Mononuclear cell (primary cell): ENCODE data around the gene SCN3A. TPM values are rescaled to one million over a fixed set of nuclear protein-coding genes. Genes with fewer than 3 reads are reported as not detected.

Source experiments
- H3K27me3 ChIP-seq: 2 replicates; pipeline ENCODE4 v1.6.0; 2011; ENCODE audit warnings: low read length, control low read depth; ENCODE audit not compliant: insufficient read depth
- H3K4me1 ChIP-seq: 2 replicates; pipeline ENCODE4 v1.5.1; 2011; ENCODE audit warnings: mild to moderate bottlenecking, low read length, control low read depth; ENCODE audit not compliant: insufficient read depth
- H3K4me3 ChIP-seq: 2 replicates; pipeline ENCODE4 v1.5.1; 2011; ENCODE audit warnings: mild to moderate bottlenecking, low read length, moderate library complexity
- H3K9me3 ChIP-seq: 2 replicates; pipeline ENCODE4 v1.5.1; 2011; ENCODE audit warnings: low read depth, mild to moderate bottlenecking, control low read depth, low read length
- total RNA-seq: library from RNA; depleted of rRNA; stranded (reverse); fragments of >200 nt; gene quantifications from one replicate; pipeline ENCODE4 v1.2.3, GENCODE V29; 2012

Gene SCN3A
- total RNA-seq, 1 donor, result 3.3 TPM

DNA sequence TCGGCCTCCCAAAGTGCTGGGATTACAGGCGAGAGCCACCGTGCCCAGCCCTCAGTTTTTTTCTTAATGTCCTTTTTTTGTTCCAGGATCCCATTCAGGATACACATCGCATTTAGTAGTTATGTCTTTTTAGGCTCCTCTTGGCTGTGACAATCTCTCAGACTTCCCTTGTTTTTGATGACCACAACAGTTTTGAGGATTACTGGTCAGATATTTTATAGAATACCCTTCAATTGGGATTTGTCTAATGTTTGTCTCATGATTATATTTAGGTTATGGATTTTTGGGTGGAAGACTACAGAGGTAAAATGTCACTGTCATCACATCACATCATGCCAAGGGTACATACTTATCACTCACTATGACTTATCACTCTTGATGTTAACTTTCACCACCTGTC, 46.7 kb downstream of the SCN3A start:
- no peak overlapping the region for H3K4me3 ChIP-seq
- H3K9me3 ChIP-seq, result no peaks in the 10 kb centered on the region
- no peaks in the 10 kb centered on the region for H3K4me1 ChIP-seq
- no peaks in the 10 kb centered on the region for H3K27me3 ChIP-seq

DNA sequence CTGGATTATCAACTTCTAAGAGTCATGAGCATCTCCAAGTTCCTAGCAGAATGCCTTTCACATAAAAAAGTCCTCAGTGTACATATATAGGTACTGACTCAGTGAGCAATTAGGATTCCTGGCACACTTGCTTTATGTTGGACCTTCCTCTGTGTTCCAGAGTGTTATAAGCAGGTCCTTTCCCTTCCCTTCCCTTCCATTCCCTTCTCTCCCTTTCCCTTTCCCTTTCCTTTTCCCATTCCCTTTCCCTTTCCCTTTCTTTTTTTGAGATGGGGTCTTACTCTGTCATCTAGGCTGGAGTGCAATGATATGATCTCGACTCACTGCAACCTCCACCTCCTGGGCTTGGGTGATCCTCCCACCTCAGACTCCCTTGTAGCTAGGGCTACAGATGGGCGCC, 48.7 kb downstream of the SCN3A start:
- Histone ChIP-seq H3K27me3 (no peaks in the 10 kb centered on the region), H3K4me1 (no peaks in the 10 kb centered on the region), H3K9me3 (no peaks in the 10 kb centered on the region), H3K4me3 (no peak overlapping the region)

DNA sequence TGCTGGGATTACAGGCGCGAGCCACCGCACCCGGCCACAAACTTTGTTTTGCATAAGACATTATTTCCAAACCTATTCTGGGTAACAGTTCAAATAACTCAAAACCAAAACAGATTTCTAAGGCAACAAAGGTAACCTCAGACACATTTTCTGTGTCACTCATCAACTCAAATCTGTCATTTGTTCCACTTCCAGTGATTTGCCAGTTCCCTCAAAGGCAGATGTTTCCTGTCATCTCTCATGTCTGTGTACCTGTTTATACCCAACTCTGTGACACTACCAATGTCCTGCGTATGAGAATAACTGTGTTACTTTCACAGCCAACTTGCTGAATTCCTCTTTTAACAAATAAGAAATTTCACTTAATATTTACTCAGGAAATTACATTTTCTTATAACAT, 54.4 kb downstream of the SCN3A start:
- Histone ChIP-seq H3K27me3 (no peaks in the 10 kb centered on the region), H3K4me3 (no peak overlapping the region), H3K9me3 (no peaks in the 10 kb centered on the region), H3K4me1 (no peaks in the 10 kb centered on the region)

DNA sequence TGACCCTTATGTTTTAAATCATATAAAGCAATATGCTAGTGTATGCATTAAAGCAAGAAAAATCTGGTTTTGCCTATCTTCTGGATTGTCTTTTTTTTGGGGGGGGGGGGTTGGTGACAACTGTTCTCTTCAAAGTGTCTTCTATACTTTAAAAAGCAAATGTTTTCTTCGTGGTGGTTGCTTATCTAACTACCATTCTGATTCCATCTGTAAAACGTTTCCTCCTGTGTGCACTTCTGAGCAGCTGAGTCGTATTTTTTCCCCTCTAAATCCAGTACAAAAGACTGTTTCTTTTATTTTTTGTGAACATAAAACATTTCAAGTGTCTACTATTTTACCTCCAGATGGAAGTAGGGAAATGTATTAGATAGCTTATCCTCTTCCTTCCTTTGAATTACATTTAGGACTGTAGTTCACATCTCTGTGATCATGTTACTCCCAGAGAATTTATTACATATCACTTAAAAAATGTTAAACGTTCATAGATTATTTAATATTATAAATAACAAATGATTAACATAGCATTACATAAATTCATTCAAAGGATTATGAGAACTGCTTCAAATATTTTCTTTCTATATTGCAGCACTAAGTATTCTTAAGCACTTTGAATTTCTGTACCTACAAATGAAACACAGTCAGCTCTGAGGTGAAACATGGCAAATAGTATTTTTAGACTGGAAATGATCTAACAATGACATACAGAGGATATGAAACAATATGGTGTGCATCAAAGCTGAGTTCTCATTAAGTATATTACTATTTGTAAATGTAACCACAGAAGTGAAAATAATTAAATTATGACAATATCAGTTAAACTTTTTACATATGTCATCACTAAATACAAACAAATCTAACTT, 56.4 kb downstream of the SCN3A start:
- no peaks in the 10 kb centered on the region for H3K27me3 ChIP-seq
- H3K4me3 ChIP-seq, result no peak overlapping the region
- H3K9me3 ChIP-seq, result no peaks in the 10 kb centered on the region
- H3K4me1 ChIP-seq, result no peaks in the 10 kb centered on the region

DNA sequence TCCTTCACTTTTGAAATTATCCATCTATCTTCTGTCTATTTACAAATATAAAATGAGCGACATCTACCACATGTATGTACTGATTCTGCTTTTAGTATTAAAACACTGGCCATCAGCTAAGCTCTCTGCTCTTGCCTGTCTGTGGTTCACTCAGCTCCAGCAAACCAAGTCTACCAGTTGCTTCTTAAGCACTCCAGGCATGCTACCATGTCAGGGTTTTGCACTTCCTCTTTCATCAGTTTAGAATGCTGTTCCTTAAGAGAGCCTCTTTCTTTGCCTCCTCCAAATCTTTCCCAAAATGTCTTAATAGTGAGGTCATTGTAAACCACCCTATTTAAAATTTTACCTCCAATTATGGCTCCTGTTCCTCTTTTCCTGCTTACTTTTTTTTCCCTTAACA, 59.5 kb downstream of the SCN3A start:
- H3K9me3 ChIP-seq, result no peaks in the 10 kb centered on the region
- H3K4me1 ChIP-seq, result no peaks in the 10 kb centered on the region
- H3K27me3 ChIP-seq, result no peaks in the 10 kb centered on the region
- no peak overlapping the region for H3K4me3 ChIP-seq

DNA sequence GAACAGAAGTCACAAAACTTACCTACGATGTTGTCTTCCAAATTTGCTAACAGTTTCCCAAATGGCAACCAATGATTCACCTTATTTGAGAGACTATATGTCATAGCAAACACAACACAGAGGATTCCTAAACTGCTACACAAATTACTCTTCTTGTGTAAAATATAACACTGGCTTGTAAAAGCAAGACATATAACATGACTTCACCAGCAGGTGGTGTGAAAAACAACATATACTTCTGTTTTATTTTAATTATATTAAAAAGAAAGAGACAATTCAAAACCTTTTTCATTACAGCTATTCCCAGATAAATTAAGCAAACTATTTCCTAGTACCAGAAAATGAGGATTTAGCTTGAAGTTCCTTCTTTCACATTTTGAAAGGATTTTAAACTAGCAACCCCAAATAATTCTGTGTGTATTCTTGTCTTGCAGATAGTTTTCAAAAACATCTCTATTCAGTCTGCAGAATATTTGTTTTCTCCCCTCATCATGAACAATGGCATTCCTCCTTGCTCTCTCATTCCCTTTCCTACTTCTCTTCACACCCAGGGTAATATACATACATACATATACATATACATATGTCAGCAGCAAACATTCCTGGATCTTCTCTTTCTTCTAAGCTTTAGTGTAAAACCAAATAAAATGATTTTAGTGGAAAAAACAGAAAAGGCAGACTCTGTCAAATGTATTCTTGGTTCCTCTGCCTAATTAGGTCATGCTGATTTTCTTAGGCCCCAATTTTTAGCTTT, 62.1 kb downstream of the SCN3A start:
- Histone ChIP-seq H3K9me3 (no peaks in the 10 kb centered on the region), H3K4me1 (no peaks in the 10 kb centered on the region), H3K27me3 (no peaks in the 10 kb centered on the region), H3K4me3 (no peak overlapping the region)

DNA sequence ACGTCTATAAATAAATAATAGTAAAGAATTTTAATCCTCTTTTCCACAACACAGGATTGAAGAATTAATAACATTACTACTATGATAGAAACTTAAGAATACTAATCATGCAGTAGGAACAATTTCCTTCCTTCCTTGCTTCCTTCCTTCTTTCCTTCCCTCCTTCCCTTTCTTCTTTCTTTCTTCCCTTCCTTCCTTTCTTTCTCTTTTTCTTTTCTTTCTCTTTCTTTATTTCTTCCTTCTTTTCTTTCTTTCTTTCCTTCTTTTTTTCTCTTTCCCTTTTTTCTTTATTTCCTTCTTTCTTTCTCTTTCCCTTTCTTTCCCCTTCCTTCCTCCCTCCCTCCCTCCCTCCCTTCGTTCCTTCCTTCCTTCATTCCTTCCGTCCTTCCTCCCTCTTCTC, 77.6 kb downstream of the SCN3A start:
- no peaks in the 10 kb centered on the region for H3K9me3 ChIP-seq
- no peak overlapping the region for H3K4me3 ChIP-seq
- H3K27me3 ChIP-seq, result no peaks in the 10 kb centered on the region
- no peaks in the 10 kb centered on the region for H3K4me1 ChIP-seq

- no peak overlapping the region for H3K4me3 ChIP-seq
- no peaks in the 10 kb centered on the region for H3K27me3 ChIP-seq
- H3K9me3 ChIP-seq, result no peaks in the 10 kb centered on the region
- no peaks in the 10 kb centered on the region for H3K4me1 ChIP-seq
These were observed 81.3 kb downstream of the SCN3A start for GRCh38 chr2:165122521-165122920.

- no peaks in the 10 kb centered on the region for H3K27me3 ChIP-seq
- no peaks in the 10 kb centered on the region for H3K9me3 ChIP-seq
- H3K4me1 ChIP-seq, result no peaks in the 10 kb centered on the region
- H3K4me3 ChIP-seq, result no peak overlapping the region
These were observed 82.9 kb downstream of the SCN3A start for GRCh38 chr2:165120740-165121467.

DNA sequence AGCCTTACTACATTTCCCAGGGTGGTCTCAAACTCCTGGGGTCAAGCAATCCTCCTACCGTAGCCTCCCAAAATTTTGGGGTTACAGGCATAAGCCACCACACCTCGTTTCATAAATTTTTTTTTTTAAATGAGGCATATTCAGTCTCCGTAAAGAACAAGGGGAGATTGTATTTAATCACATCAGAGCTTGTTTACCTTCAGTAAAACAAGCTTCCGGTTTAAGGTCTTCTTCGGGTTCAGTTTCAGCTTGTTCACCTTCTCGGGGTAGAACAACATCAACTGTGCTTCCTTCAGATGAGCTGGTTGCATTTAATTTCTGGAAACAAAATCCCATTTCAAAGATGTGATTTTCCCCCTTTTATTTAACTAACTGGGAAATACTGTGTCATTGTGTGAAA, 88.6 kb downstream of the SCN3A start:
- Histone ChIP-seq H3K4me3 (no peak overlapping the region), H3K4me1 (no peaks in the 10 kb centered on the region)

DNA sequence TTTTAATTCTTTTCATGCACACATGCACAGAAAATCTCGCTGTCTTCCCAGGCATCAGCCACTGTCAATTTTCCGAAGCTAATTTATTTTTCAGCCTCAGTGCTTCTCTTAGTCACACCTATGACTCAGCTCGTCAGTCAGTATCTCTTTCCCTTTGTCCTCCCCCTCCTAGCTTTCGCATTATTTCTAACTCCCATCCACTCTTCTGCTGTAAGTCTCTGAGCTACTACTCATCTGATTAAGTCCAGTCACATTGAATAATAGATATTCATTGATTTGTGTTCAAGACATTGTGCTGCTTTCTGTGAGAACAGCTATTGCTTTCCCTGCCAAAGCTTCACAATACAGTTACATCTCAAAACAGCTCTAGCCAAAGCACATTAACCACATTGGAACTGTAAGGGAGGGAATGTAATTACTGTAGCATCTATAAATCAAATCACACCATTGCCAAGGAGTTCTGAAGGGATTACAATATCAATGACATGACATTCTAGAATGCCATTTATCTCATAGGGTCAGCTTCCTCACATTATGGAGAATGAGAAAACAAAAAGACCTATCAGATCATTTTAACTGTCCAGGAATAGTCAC, 89.4 kb downstream of the SCN3A start:
- Histone ChIP-seq H3K9me3 (no peaks in the 10 kb centered on the region), H3K27me3 (no peaks in the 10 kb centered on the region), H3K4me3 (no peak overlapping the region), H3K4me1 (no peaks in the 10 kb centered on the region)

More for the DNA sequence above, 88.6 kb downstream of the SCN3A start:
- Histone ChIP-seq H3K9me3 (no peaks in the 10 kb centered on the region), H3K27me3 (no peaks in the 10 kb centered on the region)

- Histone ChIP-seq H3K27me3 (no peaks in the 10 kb centered on the region), H3K4me3 (no peak overlapping the region), H3K4me1 (no peaks in the 10 kb centered on the region), H3K9me3 (no peaks in the 10 kb centered on the region)
These were observed 90.4 kb downstream of the SCN3A start for GRCh38 chr2:165113414-165113813.

GRCh38 chr2:165112789-165113188, 91.1 kb downstream of the SCN3A start:
- no peaks in the 10 kb centered on the region for H3K27me3 ChIP-seq
- no peaks in the 10 kb centered on the region for H3K9me3 ChIP-seq

DNA sequence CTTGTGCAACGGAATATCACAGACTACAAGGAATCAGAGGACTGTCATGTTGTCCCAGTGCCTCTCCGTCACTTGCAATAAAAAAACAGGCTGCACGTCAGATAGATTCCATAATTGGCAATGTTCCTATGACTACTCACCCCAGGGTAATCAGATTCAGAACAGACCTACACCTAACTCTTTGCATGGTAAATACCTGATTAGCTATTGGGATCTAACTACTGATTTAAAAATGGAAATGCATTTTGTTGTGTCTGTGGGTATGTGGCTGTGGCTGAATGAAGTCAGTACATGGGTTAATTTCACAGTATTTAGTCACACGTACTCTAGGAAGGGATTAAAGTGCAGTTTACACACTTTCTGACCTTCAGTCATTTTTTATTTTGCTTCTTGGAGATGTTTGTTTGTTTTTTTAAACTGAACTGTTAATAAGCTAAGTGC, 91.7 kb downstream of the SCN3A start:
- no peaks in the 10 kb centered on the region for H3K27me3 ChIP-seq
- H3K4me1 ChIP-seq, result no peaks in the 10 kb centered on the region
- H3K9me3 ChIP-seq, result no peaks in the 10 kb centered on the region
- no peak overlapping the region for H3K4me3 ChIP-seq

More at GRCh38 chr2:165112789-165113188, 91.1 kb downstream of the SCN3A start:
- H3K4me1 ChIP-seq, result no peaks in the 10 kb centered on the region
- H3K4me3 ChIP-seq, result no peak overlapping the region

DNA sequence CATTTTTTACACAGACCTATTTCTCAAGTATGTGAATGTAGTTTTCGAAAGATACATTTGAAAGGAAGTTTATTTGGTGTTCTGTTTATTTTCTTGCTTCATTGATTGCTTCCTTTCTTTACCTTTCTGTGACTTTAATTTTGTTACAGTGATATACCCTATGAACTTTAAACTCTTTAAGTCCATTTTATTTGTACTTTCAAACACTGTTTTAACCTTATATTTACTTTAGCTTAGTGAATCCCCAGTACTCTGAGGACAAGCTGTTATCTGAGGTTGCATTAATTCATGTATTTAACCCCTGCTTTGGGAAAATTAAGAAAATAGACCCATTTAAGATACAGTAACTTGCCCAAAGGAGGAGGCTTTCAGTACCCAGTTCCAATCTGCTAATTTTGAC, 93.5 kb downstream of the SCN3A start:
- no peak overlapping the region for H3K4me3 ChIP-seq
- H3K27me3 ChIP-seq, result no peaks in the 10 kb centered on the region
- no peaks in the 10 kb centered on the region for H3K9me3 ChIP-seq
- H3K4me1 ChIP-seq, result no peaks in the 10 kb centered on the region
